ENCODE measurements around the gene KIF18B.

KIF18B gene

DNA sequence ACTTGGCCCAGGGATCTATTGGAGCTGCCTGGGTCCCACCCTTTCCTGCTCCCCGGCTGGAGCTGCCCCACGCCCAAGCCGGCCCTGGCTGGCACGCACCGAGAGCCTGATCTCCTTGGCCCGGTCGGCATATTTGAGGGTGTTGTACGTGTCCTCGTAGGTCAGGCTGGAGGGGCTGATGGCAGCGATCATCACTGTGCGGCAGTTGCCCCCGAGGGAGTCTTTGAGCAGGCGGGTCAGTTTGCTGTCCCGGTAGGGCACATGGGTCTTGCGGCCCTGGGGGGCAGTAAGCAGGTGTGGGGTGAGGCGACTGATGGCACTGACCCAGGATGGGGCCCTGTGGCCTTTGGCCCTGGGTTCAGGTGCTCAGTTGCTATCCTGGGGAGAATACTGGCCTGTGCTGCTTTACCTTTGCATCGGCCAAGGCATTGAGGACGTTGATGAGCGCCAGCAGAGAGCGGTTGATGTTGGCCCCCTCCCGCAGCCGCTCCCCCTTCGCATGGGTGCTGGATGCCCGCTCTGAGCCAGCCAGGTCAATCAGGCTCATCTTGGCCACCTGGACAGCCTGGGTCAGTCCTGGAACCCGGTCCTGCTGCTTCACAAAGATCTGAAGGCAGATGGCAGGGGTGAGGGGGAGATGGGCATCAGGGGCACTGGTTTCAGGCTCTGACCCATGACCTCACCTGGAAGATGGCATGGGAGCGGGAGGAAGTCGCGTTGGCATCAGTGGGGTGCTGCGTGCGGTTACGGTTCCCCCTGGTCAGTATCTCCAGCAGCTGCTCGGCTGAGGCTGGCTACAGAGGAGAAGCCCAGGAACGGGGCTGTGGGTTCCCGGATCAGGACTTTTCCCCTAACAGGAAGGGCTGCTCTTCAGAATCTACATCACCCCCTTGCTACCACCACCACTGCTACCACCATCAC lies 13.5 kb downstream of the KIF18B start:
- DNase-seq, result no peak

DNA sequence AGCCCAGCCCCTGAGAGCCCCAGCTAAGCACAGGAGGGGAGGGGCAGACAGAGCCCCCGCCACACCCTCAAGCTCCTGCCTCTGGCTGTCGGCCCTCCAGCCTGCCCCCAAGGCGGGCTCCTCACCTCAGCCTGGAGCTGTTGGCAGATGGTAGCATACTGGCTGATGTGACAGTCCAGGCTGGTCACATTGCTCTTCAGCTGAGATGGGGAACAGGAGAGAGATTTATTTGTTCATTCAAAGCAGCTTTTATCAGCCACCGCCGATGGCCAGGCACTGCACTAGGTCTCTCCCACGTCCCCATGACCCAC lies 14.8 kb downstream of the KIF18B start:
- DNase-seq, result no peak

DNA sequence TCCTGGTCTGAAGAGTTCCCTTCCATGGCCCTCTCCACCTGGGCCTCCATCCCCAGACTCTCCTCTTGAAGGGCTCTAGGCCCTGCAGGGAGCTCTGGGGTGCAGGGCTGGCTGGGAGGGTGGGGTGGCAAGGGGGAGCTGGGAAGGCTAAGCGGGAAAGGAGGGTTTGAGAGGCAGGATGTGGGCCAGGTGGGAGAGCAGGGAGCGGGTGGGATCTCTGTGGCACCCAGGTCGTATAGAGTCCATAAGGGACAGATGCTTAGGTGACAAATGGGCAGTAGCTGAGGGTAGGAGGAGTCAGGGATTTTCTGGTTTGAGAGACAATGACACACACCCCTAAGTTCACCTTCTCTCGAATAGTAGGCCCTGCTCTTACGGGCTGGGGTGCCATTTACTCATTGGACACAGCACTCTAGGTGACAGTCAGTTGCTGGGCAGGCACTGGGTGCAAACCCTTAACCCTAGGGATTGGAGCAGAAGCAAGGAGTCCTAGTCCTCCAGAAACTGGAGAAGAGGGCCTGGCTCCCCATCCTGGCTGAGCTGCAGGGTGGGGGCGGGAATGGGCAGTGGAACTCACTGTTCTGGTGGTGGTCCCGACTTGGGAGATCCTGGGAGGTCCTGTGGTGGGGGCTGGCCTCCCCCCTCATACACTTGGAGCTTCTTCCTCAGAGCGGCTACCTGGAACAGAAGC lies 15.3 kb downstream of the KIF18B start:
- DNase-seq, result no peak

DNA sequence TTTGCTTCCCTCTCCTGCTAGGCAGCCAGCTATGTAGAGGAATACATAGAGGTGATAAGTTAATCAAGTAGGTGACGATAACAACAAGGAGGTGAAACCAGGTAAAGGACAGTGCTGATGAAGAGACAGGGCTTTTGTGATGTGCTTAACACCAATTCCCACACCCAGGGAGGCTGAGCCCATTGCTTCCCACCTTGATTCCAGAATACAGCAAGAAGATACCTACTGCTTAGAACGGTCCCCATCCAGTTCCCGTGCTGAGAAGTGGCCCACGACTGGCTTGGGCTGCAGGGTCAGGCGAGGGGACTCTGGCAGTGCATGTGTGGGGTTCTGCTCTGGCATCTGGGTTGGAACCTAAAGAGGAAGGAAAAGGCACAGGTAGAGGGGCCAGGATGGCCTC lies 16.2 kb downstream of the KIF18B start:
- DNase-seq, result no peak

GRCh38 chr17:44930667-44931066 lies 16.9 kb downstream of the KIF18B start:
- DNase-seq, result no peak

DNA sequence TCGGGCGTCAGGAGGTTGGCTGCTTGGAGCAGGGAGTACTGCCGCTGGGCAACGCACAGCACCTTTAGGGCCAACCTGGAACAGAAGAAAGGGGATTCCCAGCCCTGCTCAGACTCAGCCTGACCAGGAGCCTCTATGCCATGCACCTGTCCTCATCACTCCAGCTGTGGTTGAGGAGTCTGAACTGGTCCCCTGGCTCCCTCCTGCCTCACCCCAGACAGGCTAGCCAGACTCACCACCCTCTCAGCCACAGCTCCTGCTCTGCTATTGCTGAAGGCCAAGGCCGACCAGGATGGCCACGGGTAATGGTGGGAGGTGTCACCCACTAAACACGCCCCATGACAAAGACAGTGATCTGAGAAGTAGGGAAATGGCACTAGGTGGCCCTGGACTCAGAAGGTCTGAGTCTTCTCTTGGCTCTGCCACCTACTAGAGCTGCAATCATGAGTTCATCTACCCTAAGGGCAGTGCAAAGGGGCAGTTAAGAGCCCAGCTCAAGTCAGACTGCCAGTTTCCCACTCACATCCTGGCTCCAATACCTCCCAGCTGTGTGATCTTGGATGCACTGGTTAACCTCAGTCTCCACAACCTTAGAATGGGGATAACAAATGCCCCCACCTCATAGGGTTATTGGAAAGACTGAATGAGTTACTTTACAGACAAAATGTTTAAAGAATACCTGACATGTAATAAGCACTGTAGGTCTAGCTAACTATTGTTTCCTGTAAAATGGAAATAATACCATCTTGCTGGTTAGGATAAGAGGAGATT lies 18.4 kb downstream of the KIF18B start:
- no peak for DNase-seq

DNA sequence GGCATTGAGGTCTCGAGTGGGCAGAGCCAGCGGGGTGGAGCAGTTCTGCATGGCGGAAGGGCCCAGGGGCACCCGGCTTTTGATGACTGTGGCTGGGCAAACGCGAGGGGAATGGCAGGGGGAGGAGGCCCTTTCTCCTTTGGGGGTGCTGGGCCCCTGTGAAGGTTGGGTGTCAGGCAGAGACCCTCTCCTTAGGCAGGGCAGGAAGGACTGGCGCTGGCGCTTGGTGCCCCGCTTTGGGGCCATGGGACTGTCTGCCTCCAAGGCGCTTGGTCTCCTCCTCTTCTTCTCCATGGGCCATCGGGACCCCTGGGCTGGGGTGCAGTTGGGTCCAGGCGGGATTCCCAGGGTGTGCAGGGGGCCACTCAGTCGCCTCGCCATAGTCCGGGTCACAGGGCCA lies 19.4 kb downstream of the KIF18B start:
- DNase-seq, result no peak

GRCh38 chr17:44927696-44928095 lies 19.9 kb downstream of the KIF18B start:
- DNase-seq, result no peak

DNA sequence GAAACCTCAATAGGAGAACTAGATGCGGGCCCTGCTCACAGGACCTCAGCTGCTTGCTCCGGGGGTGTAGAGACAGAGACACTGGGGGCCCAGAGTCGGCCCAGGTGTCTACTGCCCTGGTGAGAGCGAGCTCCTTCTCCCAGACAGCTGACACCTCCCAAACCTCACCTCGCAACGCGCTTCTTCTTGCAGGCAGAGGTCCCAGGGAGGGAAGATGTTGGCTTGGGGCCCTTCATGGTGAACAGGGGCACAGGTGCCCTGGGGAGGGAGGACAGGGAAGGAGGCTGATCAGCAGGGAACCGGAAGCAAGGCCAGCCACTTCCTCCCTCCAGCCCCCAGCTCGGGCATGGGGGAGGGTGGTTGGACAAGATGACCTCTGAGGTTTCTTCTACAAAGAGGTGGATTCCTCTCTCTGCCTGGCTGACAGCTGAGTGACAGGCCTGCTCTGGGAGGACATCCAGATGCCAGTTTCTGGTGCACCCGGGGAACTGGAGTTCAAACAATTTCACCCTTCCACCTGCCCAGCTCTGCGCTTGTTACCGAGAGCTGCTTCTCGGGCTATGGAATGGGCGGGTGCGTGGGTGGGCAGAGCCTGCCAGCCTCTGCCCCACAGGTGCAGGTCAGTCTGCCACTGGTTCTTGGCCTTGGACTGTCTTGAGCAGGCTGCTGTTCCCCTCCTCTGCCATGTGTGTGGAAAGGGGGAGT lies 20.6 kb downstream of the KIF18B start:
- DNase-seq, result no peak

DNA sequence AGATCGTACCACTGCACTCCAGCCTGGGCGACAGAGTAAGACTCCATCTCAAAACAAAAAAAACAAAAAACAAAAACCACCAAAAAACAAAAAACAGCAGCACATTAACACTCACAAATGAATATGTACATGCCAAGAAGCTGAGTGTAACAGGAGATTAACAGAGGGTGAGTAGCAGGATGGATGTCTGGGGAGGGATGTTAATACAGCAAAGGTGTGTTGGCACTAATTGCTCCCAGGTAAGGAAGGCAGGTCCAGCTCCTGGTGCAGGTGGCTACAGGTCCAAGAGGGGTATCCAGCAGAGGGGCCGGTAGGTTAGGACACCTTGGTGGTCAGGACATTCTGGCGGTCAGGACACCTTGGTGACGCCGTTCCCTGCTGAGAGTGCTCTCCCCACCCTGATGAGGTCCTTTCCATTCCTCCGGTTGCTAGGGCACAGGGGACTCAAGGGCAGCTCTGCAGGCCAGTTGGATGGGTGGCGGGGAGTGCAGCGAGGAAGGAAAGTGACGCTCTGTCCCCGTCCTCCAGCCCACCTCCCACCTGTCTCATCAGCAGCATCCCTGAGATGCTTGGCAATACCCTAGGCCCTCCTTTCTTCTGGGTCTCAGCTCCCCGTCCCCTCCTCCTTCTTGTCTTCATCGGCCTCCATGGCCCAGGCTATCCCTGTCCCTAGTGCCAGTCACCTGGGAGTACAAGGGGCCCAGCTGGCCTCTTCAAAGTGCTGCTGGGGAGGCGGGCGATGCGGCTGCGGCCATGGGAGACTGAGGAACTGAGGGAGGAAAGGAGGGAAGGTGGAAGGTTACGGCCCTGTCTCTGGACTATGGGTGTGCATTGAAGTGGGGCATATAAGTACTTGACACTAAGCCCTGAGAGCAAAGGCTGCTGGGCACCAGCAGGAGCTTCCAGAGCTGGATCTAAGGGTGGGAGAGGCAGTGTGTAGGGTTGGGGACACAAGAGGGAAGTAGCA lies 21.6 kb downstream of the KIF18B start:
- no peak for DNase-seq

GRCh38 chr17:44924107-44924544 lies 23.4 kb downstream of the KIF18B start:
- DNase-seq, result no peak

- DNase-seq, result no peak
These were observed 24.7 kb downstream of the KIF18B start for GRCh38 chr17:44922746-44923470.

DNA sequence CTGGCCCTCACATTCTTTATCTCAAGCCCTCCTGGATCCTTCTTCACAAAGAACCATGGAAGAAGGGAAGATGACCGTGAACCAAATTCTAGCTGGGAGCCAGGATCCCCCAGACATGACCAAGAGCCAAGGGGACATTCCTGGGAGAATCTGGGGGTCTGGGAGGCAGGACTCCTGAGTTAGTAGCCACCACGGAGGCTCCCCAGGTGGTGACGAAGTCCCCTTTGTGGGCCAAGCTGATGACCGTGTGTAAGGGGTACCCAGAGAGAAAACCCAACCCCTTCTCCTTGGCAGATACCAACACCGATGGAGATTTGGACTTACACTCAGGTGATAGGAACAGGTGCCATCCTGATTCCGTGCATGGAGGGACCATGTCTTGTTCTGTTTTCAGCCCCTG lies 25.4 kb downstream of the KIF18B start:
- no peak for DNase-seq

GRCh38 chr17:44921122-44921882 lies 26.3 kb downstream of the KIF18B start:
- no peak for DNase-seq

DNA sequence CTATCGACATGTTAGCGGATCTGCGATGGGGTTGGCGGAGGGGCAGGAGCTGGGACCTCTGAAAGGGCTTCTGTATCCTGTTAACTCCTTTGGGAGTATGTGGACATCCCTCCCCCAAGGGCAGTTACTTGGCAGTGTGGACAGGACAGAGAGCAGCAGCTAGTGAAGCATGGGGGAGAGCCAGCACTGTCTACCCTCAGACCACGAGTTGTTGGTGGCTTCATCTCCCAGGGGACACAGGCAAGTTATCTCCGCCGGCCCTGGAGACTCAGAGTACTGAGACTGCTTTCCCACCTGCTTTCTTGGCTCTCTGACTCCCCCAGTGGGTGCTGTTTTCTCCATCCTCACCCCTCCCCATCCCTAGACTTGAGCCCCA lies 27.0 kb downstream of the KIF18B start:
- no peak for DNase-seq

DNA sequence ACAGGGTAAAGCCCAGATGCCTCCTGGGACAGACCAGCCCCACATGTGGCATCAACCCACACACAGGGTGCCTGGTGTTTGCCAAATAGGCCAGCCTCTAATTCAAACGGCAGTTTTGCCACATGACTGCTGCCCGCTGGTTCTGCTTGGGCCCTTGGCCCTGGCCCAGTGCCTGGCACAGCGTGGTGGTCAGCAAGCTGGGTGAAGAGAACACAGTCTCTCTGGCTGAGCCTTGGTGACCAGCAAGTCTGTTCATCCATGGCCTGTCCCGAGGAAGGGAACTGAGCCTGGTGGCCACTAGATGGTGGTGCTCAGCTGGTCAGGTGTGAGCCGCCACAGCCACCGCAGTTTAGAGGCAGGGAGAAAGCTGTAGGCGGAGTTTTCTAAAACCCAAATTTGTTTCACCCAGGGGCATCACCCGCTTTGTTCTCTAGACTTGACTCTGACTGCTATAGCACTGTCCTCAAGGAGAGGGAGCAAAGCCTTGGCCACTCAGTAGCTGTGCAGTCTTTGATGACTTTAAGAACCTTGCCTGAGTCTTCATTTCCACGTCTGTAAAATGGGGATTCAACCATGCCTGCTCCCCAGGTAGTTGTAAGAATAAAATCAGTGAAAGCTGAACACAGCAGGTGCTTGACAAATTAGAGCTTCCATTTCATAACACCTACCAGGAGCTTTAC lies 27.5 kb downstream of the KIF18B start:
- peak; percentile 51 for DNase-seq

GRCh38 chr17:44919411-44919810 lies 28.2 kb downstream of the KIF18B start:
- no peak for DNase-seq

DNA sequence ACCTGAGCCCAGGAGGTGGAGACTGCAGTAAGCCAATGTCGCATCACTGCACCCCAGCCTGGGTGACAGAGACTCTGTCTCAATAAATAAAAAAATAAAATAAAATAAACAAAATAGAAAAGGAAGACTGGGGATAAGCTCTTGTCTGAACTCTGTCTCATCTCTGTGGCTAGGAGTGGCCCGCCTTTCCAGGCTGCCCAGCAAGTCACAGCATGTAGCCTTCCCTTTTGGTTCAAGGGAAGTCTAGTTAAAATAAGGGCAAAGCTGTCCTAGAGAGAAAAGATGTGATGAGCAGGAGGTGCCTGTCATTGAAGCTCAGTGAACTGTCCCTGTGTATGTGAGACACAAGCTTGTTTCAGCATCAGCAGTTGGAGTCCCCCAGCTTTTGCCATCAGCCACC lies 29.6 kb downstream of the KIF18B start:
- no peak for DNase-seq

GRCh38 chr17:44917456-44917855 lies 30.1 kb downstream of the KIF18B start:
- DNase-seq, result no peak

GRCh38 chr17:44916781-44917241 lies 30.8 kb downstream of the KIF18B start:
- no peak for DNase-seq

Data from SHP77 treated with DMSO at 0.1 percent for 48 hours (cell line).